HG02840 (cell line): ENCODE data around the gene SEPHS1.
"Not testable (repeated sequence)": the region's sequence is repeated elsewhere in the genome, so short reads cannot be mapped to it uniquely, and the experiment has no call there.

Experiments
- ATAC-seq: cut with Tn5 transposase; IDR thresholded peaks from one replicate; pipeline ENCODE4 v1.9.1; 2021; ENCODE audit warnings: mild to moderate bottlenecking, moderate library complexity, moderate number of reproducible peaks; ENCODE audit not compliant: unreplicated experiment, low FRiP score

SEPHS1 gene

GRCh38 chr10:13348216-13349017, at the start of gene SEPHS1:
Gene SEPHS1, minus strand, starts transcription at chr10:13348293. Its CDS starts 3,343 bp downstream, at chr10:13344950.
- peak; percentile 55 for ATAC-seq

GRCh38 chr10:13397052-13397451, 49.0 kb upstream of the SEPHS1 start:
- ATAC-seq: no peak

GRCh38 chr10:13396369-13396768, 48.3 kb upstream of the SEPHS1 start:
- no peak for ATAC-seq

GRCh38 chr10:13395540-13395939, 47.4 kb upstream of the SEPHS1 start:
- ATAC-seq: no peak

- no peak for ATAC-seq
Measured at GRCh38 chr10:13393640-13394039, 45.5 kb upstream of the SEPHS1 start.

- no peak for ATAC-seq
Measured at GRCh38 chr10:13392701-13393100, 44.6 kb upstream of the SEPHS1 start.

GRCh38 chr10:13390604-13391522, 42.8 kb upstream of the SEPHS1 start:
- no peak for ATAC-seq

GRCh38 chr10:13388478-13389230, 40.6 kb upstream of the SEPHS1 start:
- no peak for ATAC-seq

GRCh38 chr10:13386021-13386420, 37.9 kb upstream of the SEPHS1 start:
- ATAC-seq: no peak

- no peak for ATAC-seq
Measured at GRCh38 chr10:13383399-13383761, 35.3 kb upstream of the SEPHS1 start.

- no peak for ATAC-seq
Measured at GRCh38 chr10:13382703-13383398, 34.8 kb upstream of the SEPHS1 start.

GRCh38 chr10:13379061-13379460, 31.0 kb upstream of the SEPHS1 start:
- not testable (repeated sequence) for ATAC-seq

GRCh38 chr10:13376746-13377145, 28.7 kb upstream of the SEPHS1 start:
- no peak for ATAC-seq

GRCh38 chr10:13376297-13376696, 28.2 kb upstream of the SEPHS1 start:
- no peak for ATAC-seq

GRCh38 chr10:13375791-13376190, 27.7 kb upstream of the SEPHS1 start:
- ATAC-seq: no peak

- no peak for ATAC-seq
Measured at GRCh38 chr10:13373644-13374043, 25.6 kb upstream of the SEPHS1 start.

- no peak for ATAC-seq
Measured at GRCh38 chr10:13372524-13372923, 24.4 kb upstream of the SEPHS1 start.

- ATAC-seq: peak; percentile 63
Measured at GRCh38 chr10:13371897-13372470, 23.9 kb upstream of the SEPHS1 start.

GRCh38 chr10:13366891-13367290, 18.8 kb upstream of the SEPHS1 start:
- no peak for ATAC-seq

- no peak for ATAC-seq
Measured at GRCh38 chr10:13365831-13366230, 17.7 kb upstream of the SEPHS1 start.
